HepG2 (cell line): Measurements from ENCODE around the gene GALNTL6. TPM values are rescaled to one million over a fixed set of nuclear protein-coding genes. Genes with fewer than 3 reads are reported as not detected.

ENCODE experiments used
- ATAC-seq: fragments of 200-7000 bp; cut with Tn5 transposase; 3 replicates; pipeline ENCODE4 v1.9.1; 2020; ENCODE audit warnings: mild to moderate bottlenecking, moderate library complexity
- BruUV-seq: library from RNA; stranded (reverse); fragments of 400-500 nt; replicated peaks from 2 replicates; lab custom pipeline; 2021; lab: Mats Ljungman, UMichigan
- CTCF ChIA-PET: fragments of 300-600 bp; formaldehyde crosslinking; extraction: SDS; loops from one replicate; lab custom pipeline; 2021; ENCODE audit warnings: low total read pairs, inconsistent platforms, low intra/inter-chr PET ratio; lab: Yijun Ruan, JAX
- POLR2A ChIA-PET: fragments of 350-600 bp; sonication (Branson Sonifier 250); formaldehyde crosslinking; loops from one replicate; lab custom pipeline; 2020; ENCODE audit warnings: antibody characterized with exemption, inconsistent platforms; lab: Yijun Ruan, JAX
- DNase-seq: peaks from one replicate; pipeline ENCODE4 v3.0.0-alpha.2; 2015; ENCODE audit warnings: low spot score
- FAIRE-seq: peaks from 3 replicates; lab custom pipeline; 2011; peaks lifted over from hg19 to GRCh38; lab: Jason Lieb, UNC
- H2AFZ ChIP-seq: one replicate; pipeline ENCODE4 v1.6.1; 2011; ENCODE audit warnings: low read length, inconsistent platforms
- H3K27ac ChIP-seq: fragments of 300-600 bp; 3 replicates; pipeline ENCODE4 v1.8.0; 2011; ENCODE audit warnings: mixed run types, mild to moderate bottlenecking, mixed read lengths, low read length, inconsistent platforms; ENCODE audit not compliant: insufficient read depth; ENCODE audit errors: extremely low read length
- H3K27me3 ChIP-seq, 2 experiments: fragments of 200-600 bp in 1 of 2; 2 replicates in 1 of 2; 3 replicates in 1 of 2; pipeline versions ENCODE4 v1.6.0 to v1.8.0; 2011; ENCODE audit warnings: low read length in 2 of 2, mild to moderate bottlenecking in 2 of 2, moderate library complexity in 2 of 2, inconsistent platforms in 1 of 2; ENCODE audit not compliant: insufficient read depth in 2 of 2, control insufficient read depth in 1 of 2
- H3K36me3 ChIP-seq, 2 experiments: fragments of 200-600 bp in 1 of 2; replicated peaks in 1 of 2; 2 replicates in 1 of 2; 3 replicates in 1 of 2; pipeline versions ENCODE4 v1.5.1 to v1.8.0; 2011; ENCODE audit warnings: low read length in 2 of 2, inconsistent platforms in 1 of 2; ENCODE audit not compliant: insufficient read depth in 2 of 2, control insufficient read depth in 1 of 2
- H3K4me1 ChIP-seq: 2 replicates; pipeline ENCODE4 v1.5.1; 2012; ENCODE audit warnings: low read length, inconsistent platforms; ENCODE audit not compliant: insufficient read depth
- H3K4me2 ChIP-seq: 2 replicates; pipeline ENCODE4 v1.6.0; 2011; ENCODE audit warnings: low read depth, low read length, inconsistent platforms
- H3K4me3 ChIP-seq, 3 experiments: fragments of 200-600 bp in 1 of 3; sonication (generic), shearing (Covaris generic) in 1 of 3; replicated peaks in 1 of 3; 2 replicates each; pipeline ENCODE4 v1.5.1; 2011 to 2016; ENCODE audit warnings: low read length in 3 of 3, inconsistent platforms in 2 of 3, low read depth in 2 of 3, mild to moderate bottlenecking in 2 of 3, control low read depth in 1 of 3, mixed read lengths in 1 of 3; ENCODE audit not compliant: insufficient read depth in 1 of 3
- H3K79me2 ChIP-seq: one replicate; pipeline ENCODE4 v1.6.1; 2011; ENCODE audit warnings: low read length, inconsistent platforms; ENCODE audit not compliant: insufficient read depth
- H3K9ac ChIP-seq: 2 replicates; pipeline ENCODE4 v1.6.0; 2011; ENCODE audit warnings: mild to moderate bottlenecking, low read depth, low read length, inconsistent platforms; ENCODE audit not compliant: insufficient read depth
- H3K9me3 ChIP-seq: 2 replicates; pipeline ENCODE4 v1.5.1; 2012; ENCODE audit warnings: mild to moderate bottlenecking, low read length
- H4K20me1 ChIP-seq: 2 replicates; pipeline ENCODE4 v1.6.0; 2011; ENCODE audit warnings: inconsistent platforms, mild to moderate bottlenecking, low read length, moderate library complexity; ENCODE audit not compliant: insufficient read depth
- TGIF2 ChIP-seq: IDR thresholded peaks from 2 replicates; pipeline ENCODE4 v1.6.1; 2016; ENCODE audit warnings: control low read depth, missing compliant biosample characterization
- USF2 ChIP-seq, 2 experiments: sonication (generic) in 1 of 2; formaldehyde crosslinking in 1 of 2; IDR thresholded peaks; 2 replicates each; pipeline versions ENCODE4 v1.5.1 to v1.6.1; 2011 to 2020; ENCODE audit warnings: borderline replicate concordance in 1 of 2, low read depth in 1 of 2, low read length in 1 of 2, mild to moderate bottlenecking in 1 of 2, missing genetic modification reagents in 1 of 2, moderate library complexity in 1 of 2
- ZNF281 ChIP-seq: sonication (generic); formaldehyde crosslinking; IDR thresholded peaks from 2 replicates; pipeline ENCODE4 v1.4.0; 2020; ENCODE audit warnings: missing genetic modification reagents, borderline replicate concordance
- in situ Hi-C: cut with HindIII; loops from 2 replicates; pipeline ENCODE4 v1.10.0; 2017; ENCODE audit warnings: low pct_unique_long_range_greater_than_20kb; ENCODE audit not compliant: extremely low pct_ligation_motif_present
- intact Hi-C: fragments of 100-400 bp; cut with micrococcal nuclease; formaldehyde crosslinking; loops from one replicate; pipeline ENCODE4 v1.10.0; 2022; ENCODE audit not compliant: unreplicated experiment
- polyA plus RNA-seq, 8 experiments: library from polyadenylated mRNA; depleted of rRNA in 3 of 8; stranded (reverse) in 7 of 8; unstranded in 1 of 8; fragments of >200 nt; fragmentation: Illumina TruSeq in 4 of 8; extraction: Trizol in 4 of 8; gene quantifications; 2 replicates each; pipeline versions ENCODE4 v1.2.1 to v1.2.3, GENCODE V29; 2011 to 2016; ENCODE audit warnings: low read depth in 4 of 8, missing spikeins in 1 of 8, mixed read lengths in 1 of 8; ENCODE audit not compliant: insufficient read depth in 1 of 8
- total RNA-seq, 5 experiments: library from RNA; depleted of rRNA; stranded (reverse); fragments of >200 nt; fragmentation: Illumina TruSeq; extraction: Trizol; gene quantifications; 2 replicates each; pipeline ENCODE4 v1.2.3, GENCODE V29; 2016; ENCODE audit warnings: low read depth in 1 of 5
- TF ChIP-seq, protein P1 (sequence below): IDR thresholded peaks from 2 replicates; pipeline ENCODE4 v1.6.1; 2016; ENCODE audit warnings: missing compliant biosample characterization, missing genetic modification reagents, borderline replicate concordance

Gene GALNTL6
- total and polyA plus RNA-seq, 2 of the 13 experiments (the other 11 are each of a cell fraction or from before 2014, with no cell fraction given) = not detected

DNA sequence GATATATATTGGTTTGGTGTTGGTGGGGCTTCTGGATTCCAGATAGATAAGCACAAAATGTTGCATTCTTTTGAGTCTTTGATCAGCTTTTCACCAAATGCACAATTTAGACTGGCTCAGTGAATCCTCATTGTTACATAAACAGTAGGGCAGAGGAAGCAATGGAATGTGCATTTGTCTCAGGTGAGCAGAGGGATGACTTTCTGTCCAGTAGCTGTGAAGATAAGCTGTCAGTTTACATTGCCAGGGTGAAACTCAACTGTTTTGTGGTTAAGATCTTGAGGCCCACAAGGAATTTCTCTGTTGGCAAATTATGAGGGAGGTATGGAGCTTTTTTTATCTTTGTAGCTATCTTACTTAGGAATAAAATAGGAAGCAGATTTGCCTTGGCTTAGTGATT lies 168.0 kb downstream of the GALNTL6 start:
- Histone ChIP-seq H4K20me1 (no peaks in the 10 kb centered on the region), H3K79me2 (no peaks in the 10 kb centered on the region)
- intact Hi-C loops = no loop called here
- POLR2A ChIA-PET = no interaction called here
- no peak for DNase-seq
- TF ChIP-seq, protein P1, sequence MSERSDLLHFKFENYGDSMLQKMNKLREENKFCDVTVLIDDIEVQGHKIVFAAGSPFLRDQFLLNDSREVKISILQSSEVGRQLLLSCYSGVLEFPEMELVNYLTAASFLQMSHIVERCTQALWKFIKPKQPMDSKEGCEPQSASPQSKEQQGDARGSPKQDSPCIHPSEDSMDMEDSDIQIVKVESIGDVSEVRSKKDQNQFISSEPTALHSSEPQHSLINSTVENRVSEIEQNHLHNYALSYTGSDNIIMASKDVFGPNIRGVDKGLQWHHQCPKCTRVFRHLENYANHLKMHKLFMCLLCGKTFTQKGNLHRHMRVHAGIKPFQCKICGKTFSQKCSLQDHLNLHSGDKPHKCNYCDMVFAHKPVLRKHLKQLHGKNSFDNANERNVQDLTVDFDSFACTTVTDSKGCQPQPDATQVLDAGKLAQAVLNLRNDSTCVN (CRISPR knock-in tag) = no peak
- TF ChIP-seq ZNF281 = no peak
- TF ChIP-seq TGIF2 (CRISPR knock-in tag) = no peak
- TF ChIP-seq USF2 (IDR thresholded peaks at IDR 0.05; ENCODE audit: low read depth, low read length) = no peak
- TF ChIP-seq USF2 (CRISPR knock-in tag; IDR thresholded peaks at IDR 0.05; ENCODE audit: borderline replicate concordance) = no peak
- TF ChIP-seq, all 625 proteins: peak for 0
- in situ Hi-C loops = no loop called here
- Histone ChIP-seq H3K9me3 (no peaks in the 10 kb centered on the region), H3K27me3 (no peaks in the 10 kb centered on the region), H2AFZ (no peak overlapping the region), H3K4me1 (no peaks in the 10 kb centered on the region), H3K27ac (no peak overlapping the region), H3K9ac (no peak overlapping the region), H3K4me2 (no peak overlapping the region), H3K36me3 (no peaks in the 10 kb centered on the region), H3K4me3 (no peak overlapping the region)
- FAIRE-seq (no peak), ATAC-seq (no peak)
- CTCF ChIA-PET = no interaction called here
- BruUV-seq = no TSS peak
